WTC11 (cell line): ENCODE data around the gene HLCS. TPM values are rescaled to one million over a fixed set of nuclear protein-coding genes. Genes with fewer than 3 reads are reported as not detected.

Source experiments
- ATAC-seq: fragments of 200-7000 bp; cut with Tn5 transposase; 2 replicates; pipeline ENCODE4 v1.10.0; 2021; ENCODE audit warnings: mild to moderate bottlenecking, moderate library complexity
- CTCF ChIA-PET: fragments of 300-600 bp; sonication (Branson Sonifier 250); formaldehyde crosslinking; loops from one replicate; lab custom pipeline; 2021; ENCODE audit warnings: antibody characterized with exemption; lab: Charles Lee
- POLR2A ChIA-PET: fragments of 350-600 bp; sonication (Branson Sonifier 250); formaldehyde crosslinking; loops from one replicate; lab custom pipeline; 2021; ENCODE audit warnings: antibody characterized with exemption; lab: Charles Lee
- DNase-seq: peaks from one replicate; pipeline ENCODE4 v3.0.0; 2021; ENCODE audit warnings: low spot score
- H3K27ac Mint-ChIP-seq: 2 replicates; pipeline ENCODE4 v1.8.0; 2021; ENCODE audit warnings: mixed read lengths
- H3K27me3 Mint-ChIP-seq: 2 replicates; pipeline ENCODE4 v1.8.0; 2021; ENCODE audit warnings: low read depth, mild to moderate bottlenecking, moderate library complexity, mixed read lengths
- H3K36me3 Mint-ChIP-seq: 2 replicates; pipeline ENCODE4 v1.8.0; 2021; ENCODE audit warnings: mixed read lengths
- H3K4me1 Mint-ChIP-seq: 2 replicates; pipeline ENCODE4 v1.8.0; 2022; ENCODE audit warnings: mixed read lengths
- H3K4me3 Mint-ChIP-seq: 2 replicates; pipeline ENCODE4 v1.8.0; 2021; ENCODE audit warnings: mild to moderate bottlenecking, moderate library complexity, mixed read lengths
- H3K9me3 Mint-ChIP-seq: 2 replicates; pipeline ENCODE4 v1.8.0; 2021; ENCODE audit warnings: mixed read lengths
- FOXJ3 ChIP-seq: sonication (generic); formaldehyde crosslinking; IDR thresholded peaks from 2 replicates; pipeline ENCODE4 v1.9.0; 2021; ENCODE audit warnings: missing genetic modification reagents, mild to moderate bottlenecking, borderline replicate concordance
- FOXP1 ChIP-seq: sonication (generic); formaldehyde crosslinking; IDR thresholded peaks from 2 replicates; pipeline ENCODE4 v1.8.0; 2022; ENCODE audit warnings: missing genetic modification reagents, mild to moderate bottlenecking, moderate library complexity, borderline replicate concordance
- JAZF1 ChIP-seq: fragments of 250-450 bp; sonication (Bioruptor Pico); IDR thresholded peaks from 2 replicates; pipeline ENCODE4 v1.9.0; 2021; ENCODE audit warnings: moderate library complexity, mild to moderate bottlenecking, inconsistent platforms
- NFYB ChIP-seq: sonication (generic); formaldehyde crosslinking; conservative IDR thresholded peaks from 2 replicates; pipeline ENCODE4 v1.8.0; 2022; ENCODE audit warnings: low read depth, missing genetic modification reagents
- RELA ChIP-seq: sonication (generic); formaldehyde crosslinking; IDR thresholded peaks from 2 replicates; pipeline ENCODE4 v1.8.1; 2022; ENCODE audit warnings: missing genetic modification reagents, mild to moderate bottlenecking, borderline replicate concordance
- ZNF232 ChIP-seq: sonication (generic); formaldehyde crosslinking; IDR thresholded peaks from 2 replicates; pipeline ENCODE4 v1.8.0; 2022; ENCODE audit warnings: mild to moderate bottlenecking, missing genetic modification reagents
- total RNA-seq: library from RNA; stranded (reverse); gene quantifications from 3 replicates; pipeline ENCODE4 v1.2.3, GENCODE V29; 2021
- TF ChIP-seq, protein P1 (sequence below): fragments of 250-450 bp; sonication (Bioruptor Pico); IDR thresholded peaks from 2 replicates; pipeline ENCODE4 v1.9.0; 2021; ENCODE audit warnings: mild to moderate bottlenecking
- TF ChIP-seq, protein P2 (sequence below): sonication (generic); formaldehyde crosslinking; IDR thresholded peaks from 2 replicates; pipeline ENCODE4 v1.8.0; 2022; ENCODE audit warnings: mild to moderate bottlenecking, missing genetic modification reagents
- TF ChIP-seq, protein P3 (sequence below): sonication (generic); formaldehyde crosslinking; IDR thresholded peaks from 2 replicates; pipeline ENCODE4 v1.8.0; 2023; ENCODE audit warnings: missing genetic modification reagents
- TF ChIP-seq, protein P4 (sequence below): sonication (generic); formaldehyde crosslinking; IDR thresholded peaks from 2 replicates; pipeline ENCODE4 v1.8.0; 2023; ENCODE audit warnings: mild to moderate bottlenecking, missing genetic modification reagents
- TF ChIP-seq, protein P5 (sequence below): sonication (generic); formaldehyde crosslinking; IDR thresholded peaks from 2 replicates; pipeline ENCODE4 v1.8.1; 2023; ENCODE audit warnings: mild to moderate bottlenecking, missing genetic modification reagents, moderate library complexity

The HLCS gene
- total RNA-seq, 1 experiment from 2014 or later = 9.3 TPM

DNA sequence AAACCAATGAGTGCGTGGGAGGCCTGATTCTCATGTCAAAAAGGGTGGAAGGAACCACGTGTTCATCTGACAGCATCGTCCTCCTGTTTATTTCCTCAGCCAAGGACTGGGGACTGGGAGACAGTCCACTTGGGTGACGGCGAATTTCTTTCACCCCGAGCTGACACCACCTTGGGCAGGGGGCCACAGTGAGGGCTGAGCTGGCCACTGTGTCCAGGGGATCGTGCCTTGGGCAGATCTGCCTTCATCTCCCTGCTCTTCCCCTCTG is 145.5 kb downstream of the HLCS start (continued):
- TF ChIP-seq RELA = no peak
- TF ChIP-seq, protein P1, sequence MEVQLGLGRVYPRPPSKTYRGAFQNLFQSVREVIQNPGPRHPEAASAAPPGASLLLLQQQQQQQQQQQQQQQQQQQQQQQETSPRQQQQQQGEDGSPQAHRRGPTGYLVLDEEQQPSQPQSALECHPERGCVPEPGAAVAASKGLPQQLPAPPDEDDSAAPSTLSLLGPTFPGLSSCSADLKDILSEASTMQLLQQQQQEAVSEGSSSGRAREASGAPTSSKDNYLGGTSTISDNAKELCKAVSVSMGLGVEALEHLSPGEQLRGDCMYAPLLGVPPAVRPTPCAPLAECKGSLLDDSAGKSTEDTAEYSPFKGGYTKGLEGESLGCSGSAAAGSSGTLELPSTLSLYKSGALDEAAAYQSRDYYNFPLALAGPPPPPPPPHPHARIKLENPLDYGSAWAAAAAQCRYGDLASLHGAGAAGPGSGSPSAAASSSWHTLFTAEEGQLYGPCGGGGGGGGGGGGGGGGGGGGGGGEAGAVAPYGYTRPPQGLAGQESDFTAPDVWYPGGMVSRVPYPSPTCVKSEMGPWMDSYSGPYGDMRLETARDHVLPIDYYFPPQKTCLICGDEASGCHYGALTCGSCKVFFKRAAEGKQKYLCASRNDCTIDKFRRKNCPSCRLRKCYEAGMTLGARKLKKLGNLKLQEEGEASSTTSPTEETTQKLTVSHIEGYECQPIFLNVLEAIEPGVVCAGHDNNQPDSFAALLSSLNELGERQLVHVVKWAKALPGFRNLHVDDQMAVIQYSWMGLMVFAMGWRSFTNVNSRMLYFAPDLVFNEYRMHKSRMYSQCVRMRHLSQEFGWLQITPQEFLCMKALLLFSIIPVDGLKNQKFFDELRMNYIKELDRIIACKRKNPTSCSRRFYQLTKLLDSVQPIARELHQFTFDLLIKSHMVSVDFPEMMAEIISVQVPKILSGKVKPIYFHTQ (CRISPR knock-in tag) = no peak
- no peak for TF ChIP-seq FOXJ3 (CRISPR knock-in tag)

DNA sequence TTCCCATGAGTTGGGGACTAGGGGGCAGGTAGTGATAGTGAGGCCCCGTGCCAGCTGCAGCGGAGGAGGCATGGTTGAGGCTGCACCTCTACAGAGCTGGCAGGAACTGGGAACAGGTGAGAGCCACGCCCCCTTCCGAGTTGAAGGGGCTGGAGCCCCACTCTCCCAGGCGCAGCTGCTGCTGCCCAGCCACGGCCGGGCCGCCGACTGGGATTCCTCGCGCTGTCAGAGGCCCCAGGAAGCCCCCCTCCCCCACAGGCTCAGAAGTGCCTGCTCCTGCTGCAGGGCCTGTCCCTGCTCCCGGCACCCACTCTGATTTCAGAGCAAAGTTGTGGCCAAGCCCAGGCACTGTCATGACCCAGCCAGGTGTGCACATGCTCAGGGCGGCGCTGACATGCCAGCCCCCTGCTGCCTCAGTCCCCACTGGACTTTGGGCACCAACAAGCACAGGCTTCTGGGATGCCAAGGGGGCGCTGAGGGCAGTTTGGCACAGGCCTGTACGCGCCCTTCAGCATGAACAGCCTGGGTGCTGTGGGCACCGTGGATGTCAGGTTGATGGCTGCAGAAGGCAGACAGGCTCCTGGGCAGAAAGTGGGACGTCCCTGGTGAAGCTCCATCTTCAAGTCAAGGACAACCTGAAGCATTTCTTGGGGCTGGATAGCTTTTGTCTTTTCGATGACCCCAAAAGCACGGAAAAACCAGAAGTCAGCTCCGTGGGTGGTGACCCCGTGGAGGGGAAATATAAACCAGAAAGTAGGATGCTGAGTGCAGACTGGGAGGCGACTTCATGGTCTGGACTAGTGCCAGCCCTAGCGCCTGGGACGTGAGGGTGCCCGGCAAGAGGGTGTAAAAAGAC is 146.1 kb downstream of the HLCS start:
- DNase-seq (peak; percentile 84), ATAC-seq (peak; percentile 98)
- TF ChIP-seq ZNF232 (CRISPR knock-in tag) (no peak), FOXP1 (0 out of 2 replicates have a peak, but pooled peaks have one; percentile 56)
- TF ChIP-seq, protein P2, sequence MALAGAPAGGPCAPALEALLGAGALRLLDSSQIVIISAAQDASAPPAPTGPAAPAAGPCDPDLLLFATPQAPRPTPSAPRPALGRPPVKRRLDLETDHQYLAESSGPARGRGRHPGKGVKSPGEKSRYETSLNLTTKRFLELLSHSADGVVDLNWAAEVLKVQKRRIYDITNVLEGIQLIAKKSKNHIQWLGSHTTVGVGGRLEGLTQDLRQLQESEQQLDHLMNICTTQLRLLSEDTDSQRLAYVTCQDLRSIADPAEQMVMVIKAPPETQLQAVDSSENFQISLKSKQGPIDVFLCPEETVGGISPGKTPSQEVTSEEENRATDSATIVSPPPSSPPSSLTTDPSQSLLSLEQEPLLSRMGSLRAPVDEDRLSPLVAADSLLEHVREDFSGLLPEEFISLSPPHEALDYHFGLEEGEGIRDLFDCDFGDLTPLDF (CRISPR knock-in tag) = peak; percentile 28; the same call in 1 of the 2 replicates
- TF ChIP-seq, protein P3, sequence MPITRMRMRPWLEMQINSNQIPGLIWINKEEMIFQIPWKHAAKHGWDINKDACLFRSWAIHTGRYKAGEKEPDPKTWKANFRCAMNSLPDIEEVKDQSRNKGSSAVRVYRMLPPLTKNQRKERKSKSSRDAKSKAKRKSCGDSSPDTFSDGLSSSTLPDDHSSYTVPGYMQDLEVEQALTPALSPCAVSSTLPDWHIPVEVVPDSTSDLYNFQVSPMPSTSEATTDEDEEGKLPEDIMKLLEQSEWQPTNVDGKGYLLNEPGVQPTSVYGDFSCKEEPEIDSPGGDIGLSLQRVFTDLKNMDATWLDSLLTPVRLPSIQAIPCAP (CRISPR knock-in tag) = no peak
- TF ChIP-seq, protein P4, sequence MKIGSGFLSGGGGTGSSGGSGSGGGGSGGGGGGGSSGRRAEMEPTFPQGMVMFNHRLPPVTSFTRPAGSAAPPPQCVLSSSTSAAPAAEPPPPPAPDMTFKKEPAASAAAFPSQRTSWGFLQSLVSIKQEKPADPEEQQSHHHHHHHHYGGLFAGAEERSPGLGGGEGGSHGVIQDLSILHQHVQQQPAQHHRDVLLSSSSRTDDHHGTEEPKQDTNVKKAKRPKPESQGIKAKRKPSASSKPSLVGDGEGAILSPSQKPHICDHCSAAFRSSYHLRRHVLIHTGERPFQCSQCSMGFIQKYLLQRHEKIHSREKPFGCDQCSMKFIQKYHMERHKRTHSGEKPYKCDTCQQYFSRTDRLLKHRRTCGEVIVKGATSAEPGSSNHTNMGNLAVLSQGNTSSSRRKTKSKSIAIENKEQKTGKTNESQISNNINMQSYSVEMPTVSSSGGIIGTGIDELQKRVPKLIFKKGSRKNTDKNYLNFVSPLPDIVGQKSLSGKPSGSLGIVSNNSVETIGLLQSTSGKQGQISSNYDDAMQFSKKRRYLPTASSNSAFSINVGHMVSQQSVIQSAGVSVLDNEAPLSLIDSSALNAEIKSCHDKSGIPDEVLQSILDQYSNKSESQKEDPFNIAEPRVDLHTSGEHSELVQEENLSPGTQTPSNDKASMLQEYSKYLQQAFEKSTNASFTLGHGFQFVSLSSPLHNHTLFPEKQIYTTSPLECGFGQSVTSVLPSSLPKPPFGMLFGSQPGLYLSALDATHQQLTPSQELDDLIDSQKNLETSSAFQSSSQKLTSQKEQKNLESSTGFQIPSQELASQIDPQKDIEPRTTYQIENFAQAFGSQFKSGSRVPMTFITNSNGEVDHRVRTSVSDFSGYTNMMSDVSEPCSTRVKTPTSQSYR (CRISPR knock-in tag) = peak; percentile 33; the same call in 1 of the 2 replicates
- TF ChIP-seq, protein P5, sequence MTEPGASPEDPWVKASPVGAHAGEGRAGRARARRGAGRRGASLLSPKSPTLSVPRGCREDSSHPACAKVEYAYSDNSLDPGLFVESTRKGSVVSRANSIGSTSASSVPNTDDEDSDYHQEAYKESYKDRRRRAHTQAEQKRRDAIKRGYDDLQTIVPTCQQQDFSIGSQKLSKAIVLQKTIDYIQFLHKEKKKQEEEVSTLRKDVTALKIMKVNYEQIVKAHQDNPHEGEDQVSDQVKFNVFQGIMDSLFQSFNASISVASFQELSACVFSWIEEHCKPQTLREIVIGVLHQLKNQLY (CRISPR knock-in tag) = no peak
- no peaks in the 10 kb centered on the region for H3K36me3 Mint-ChIP-seq
- peaks cover 14% of the 10 kb centered on the region for H3K4me1 Mint-ChIP-seq
- ChIA-PET POLR2A (no interaction called here), CTCF (interaction anchor here (1.1 to 2.0 kb wide), 4 partner anchors 8 to 97 kb away, joined by 3 to 8 read pairs (median 6); no protein-coding TSS in a partner anchor)
- H3K4me3 Mint-ChIP-seq = no peak overlapping the region
- no peaks in the 10 kb centered on the region for H3K27me3 Mint-ChIP-seq
- no peaks in the 10 kb centered on the region for H3K9me3 Mint-ChIP-seq
- H3K27ac Mint-ChIP-seq = no peak overlapping the region

DNA sequence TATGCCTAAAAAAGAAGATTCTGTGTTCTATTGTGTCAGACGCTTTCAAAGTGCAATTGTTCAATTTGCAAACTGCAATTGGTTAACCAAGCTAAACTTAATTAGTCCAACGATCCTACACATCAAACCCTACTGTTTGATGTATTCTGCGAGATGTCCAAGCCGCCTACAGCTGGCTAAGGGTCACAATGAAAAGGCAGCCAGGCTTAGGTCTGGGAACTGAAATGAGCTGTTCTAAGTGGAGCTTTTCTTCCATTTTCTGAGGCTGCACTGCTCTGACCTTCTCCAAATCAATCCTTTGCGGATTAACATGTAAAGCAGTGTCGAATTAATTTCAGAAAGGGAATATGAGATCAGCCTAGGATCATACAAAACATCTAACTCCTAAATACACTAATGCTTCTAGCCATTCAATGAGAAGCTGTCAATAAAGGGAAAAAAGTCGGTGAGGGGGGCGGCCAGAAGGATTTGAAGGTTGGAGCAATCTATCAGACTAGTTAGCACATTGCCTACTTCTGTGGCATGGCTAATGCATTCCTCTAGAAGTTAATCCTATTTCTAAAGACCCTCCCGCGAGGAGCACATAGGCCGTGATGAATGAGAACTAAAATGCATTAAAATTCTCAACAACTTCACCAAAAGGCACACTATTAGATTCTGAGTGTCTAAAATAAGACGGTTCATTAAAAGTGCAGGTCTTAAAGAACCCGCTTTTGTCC is 148.6 kb downstream of the HLCS start:
- DNase-seq = no peak
- H3K4me1 Mint-ChIP-seq = peaks cover 20% of the 10 kb centered on the region
- no peak overlapping the region for H3K27ac Mint-ChIP-seq
- ChIA-PET CTCF (interaction anchor here (0.8 kb wide), 1 partner anchor 100 kb away, joined by 3 read pairs; no protein-coding TSS in a partner anchor), POLR2A (no interaction called here)
- TF ChIP-seq, protein P5 (CRISPR knock-in tag) = no peak
- TF ChIP-seq NFYB (CRISPR knock-in tag) (no peak), JAZF1 (CRISPR knock-in tag) (no peak)
- H3K4me3 Mint-ChIP-seq = no peak overlapping the region
- H3K36me3 Mint-ChIP-seq = no peaks in the 10 kb centered on the region
- ATAC-seq = no peak
- H3K9me3 Mint-ChIP-seq = no peaks in the 10 kb centered on the region
- H3K27me3 Mint-ChIP-seq = no peaks in the 10 kb centered on the region
